ENCODE results near the gene CYP19A1. TPM values are rescaled to one million over a fixed set of nuclear protein-coding genes. Genes with fewer than 3 reads are reported as not detected.

The CYP19A1 gene
- total and polyA plus RNA-seq, 8 donors, result 0.18 to 2.7 (median 0.35) TPM; not detected in 5

DNA sequence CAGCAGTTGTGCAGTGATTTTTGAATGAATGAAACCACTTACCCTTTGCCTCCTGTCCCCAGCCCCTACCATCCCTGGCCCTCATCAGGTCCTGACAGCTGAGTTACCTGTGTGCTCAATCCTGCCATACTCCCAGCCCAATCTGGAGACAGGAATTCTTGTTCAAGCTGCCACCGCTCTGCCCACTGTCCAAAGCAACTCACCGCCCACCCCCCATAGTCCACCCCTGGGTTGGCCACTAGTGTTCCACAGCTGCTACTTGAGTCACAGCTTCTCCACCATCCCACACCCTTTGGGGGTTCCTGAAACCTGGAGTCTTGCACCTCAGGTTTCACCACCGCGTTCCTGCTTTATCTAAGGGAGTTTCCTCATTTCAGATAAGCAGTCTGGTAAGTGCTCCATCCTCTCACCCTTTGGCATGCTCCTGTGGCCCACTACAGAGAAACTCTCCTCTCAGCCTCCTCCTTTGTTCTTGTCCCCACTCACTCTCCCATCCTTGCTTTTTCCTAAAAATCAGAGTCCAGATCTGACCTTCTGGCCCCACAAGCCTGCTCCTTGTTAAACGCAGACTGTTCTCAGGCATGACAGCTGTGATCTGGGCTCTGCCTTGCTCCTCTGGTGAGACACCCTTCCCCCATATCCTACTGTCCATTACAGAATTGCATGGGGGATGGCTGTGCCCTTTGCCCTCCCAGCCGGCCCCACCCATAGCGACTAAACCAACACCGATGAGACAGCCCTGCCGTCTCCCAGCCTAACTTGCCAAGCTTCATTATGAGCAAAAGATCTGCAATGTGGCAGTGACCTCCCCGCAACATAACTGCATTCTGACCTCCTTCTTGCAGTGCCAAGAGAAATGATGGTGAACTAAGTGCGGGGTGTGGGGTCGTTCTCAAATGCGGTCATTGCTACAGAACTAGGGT, 50.0 kb downstream of the CYP19A1 start:
- Histone ChIP-seq H3K27me3 (no peaks in the 10 kb centered on the region), H3K9me3 (no peaks in the 10 kb centered on the region), H3K36me3 (no peaks in the 10 kb centered on the region), H3K4me1 (peaks cover 0 to 7% (median 0%) of the 10 kb centered on the region in 4 donors), H3K27ac (no peak overlapping the region), H3K4me3 (no peak overlapping the region)
- 65 to 80% (median 72%) methylated on average over 13 of the region's 13 CpGs for WGBS, 5 donors
- DNase-seq, result no peak
- intact Hi-C loops (cut with DNase I; ENCODE audit: low total_unique reads), result loop anchor here (5.0 kb wide), 1 partner anchor 94 kb away; no protein-coding TSS in a partner anchor
- TF ChIP-seq POLR2AphosphoS5 (IDR thresholded peaks at IDR 0.05) (no peak), POLR2A (IDR thresholded peaks at IDR 0.05) (no peak)
- TF ChIP-seq, protein P1, sequence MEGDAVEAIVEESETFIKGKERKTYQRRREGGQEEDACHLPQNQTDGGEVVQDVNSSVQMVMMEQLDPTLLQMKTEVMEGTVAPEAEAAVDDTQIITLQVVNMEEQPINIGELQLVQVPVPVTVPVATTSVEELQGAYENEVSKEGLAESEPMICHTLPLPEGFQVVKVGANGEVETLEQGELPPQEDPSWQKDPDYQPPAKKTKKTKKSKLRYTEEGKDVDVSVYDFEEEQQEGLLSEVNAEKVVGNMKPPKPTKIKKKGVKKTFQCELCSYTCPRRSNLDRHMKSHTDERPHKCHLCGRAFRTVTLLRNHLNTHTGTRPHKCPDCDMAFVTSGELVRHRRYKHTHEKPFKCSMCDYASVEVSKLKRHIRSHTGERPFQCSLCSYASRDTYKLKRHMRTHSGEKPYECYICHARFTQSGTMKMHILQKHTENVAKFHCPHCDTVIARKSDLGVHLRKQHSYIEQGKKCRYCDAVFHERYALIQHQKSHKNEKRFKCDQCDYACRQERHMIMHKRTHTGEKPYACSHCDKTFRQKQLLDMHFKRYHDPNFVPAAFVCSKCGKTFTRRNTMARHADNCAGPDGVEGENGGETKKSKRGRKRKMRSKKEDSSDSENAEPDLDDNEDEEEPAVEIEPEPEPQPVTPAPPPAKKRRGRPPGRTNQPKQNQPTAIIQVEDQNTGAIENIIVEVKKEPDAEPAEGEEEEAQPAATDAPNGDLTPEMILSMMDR (IDR thresholded peaks at IDR 0.05), result no peak

DNA sequence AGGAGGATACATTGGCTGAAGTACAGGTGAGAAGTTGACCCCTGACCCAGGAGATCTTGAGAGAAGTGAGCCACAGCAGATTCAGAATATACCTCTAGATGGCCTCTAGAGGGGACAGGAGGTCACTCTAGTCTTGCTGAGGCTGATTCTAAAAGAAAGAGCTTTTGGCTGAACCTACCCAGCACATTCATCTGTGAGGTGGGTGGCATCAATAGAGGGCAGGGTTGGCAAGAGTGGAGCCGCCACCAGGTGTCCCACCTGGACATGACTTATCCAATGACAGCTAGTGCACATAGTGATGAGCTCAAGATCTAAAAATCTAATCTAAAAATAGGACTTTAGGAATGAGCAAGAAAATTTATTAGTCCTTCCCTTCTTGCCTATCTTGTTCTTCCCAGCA, 51.6 kb downstream of the CYP19A1 start:
- intact Hi-C loops (cut with DNase I; ENCODE audit: low total_unique reads), result loop anchor here (5.0 kb wide), 1 partner anchor 95 kb away; no protein-coding TSS in a partner anchor
- TF ChIP-seq EP300 (IDR thresholded peaks at IDR 0.05) (no peak), POLR2AphosphoS5 (IDR thresholded peaks at IDR 0.05) (no peak), POLR2A (IDR thresholded peaks at IDR 0.05) (no peak)
- TF ChIP-seq, protein P1 (IDR thresholded peaks at IDR 0.05), result no peak
- H3K4me3 ChIP-seq, result no peak overlapping the region
- no peaks in the 10 kb centered on the region for H3K9me3 ChIP-seq
- peaks cover 0 to 8% (median 0%) of the 10 kb centered on the region in 4 donors for H3K4me1 ChIP-seq
- H3K27me3 ChIP-seq, result no peaks in the 10 kb centered on the region
- no peak overlapping the region for H3K27ac ChIP-seq
- no peak for DNase-seq
- no peaks in the 10 kb centered on the region for H3K36me3 ChIP-seq
- WGBS, 5 donors, result 89 to 96% (median 94%) methylated on average over 1 of the region's 1 CpG

DNA sequence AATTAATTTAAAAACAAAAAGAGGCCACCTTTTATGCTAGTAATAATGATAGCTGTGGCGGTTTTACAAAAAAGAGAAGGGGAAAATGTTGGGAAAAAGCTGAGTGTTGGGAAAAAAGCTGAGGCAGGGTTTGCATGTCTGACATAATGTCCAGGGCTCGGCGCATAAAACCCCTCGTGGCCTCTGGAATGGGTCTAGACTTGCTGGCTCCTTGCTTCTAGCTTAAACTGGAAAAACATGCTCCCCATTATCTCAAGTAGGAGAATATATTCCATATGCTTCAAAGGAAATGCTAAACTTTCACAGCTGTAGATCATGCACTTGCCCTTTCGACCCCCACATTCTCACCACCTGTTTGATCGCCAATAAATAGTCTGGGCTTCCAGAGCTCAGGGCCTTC, 53.0 kb downstream of the CYP19A1 start:
- Histone ChIP-seq H3K4me3 (no peak overlapping the region), H3K36me3 (no peaks in the 10 kb centered on the region), H3K9me3 (no peaks in the 10 kb centered on the region), H3K27ac (no peak overlapping the region), H3K4me1 (peaks cover 0 to 16% (median 0%) of the 10 kb centered on the region in 4 donors), H3K27me3 (no peaks in the 10 kb centered on the region)
- 87 to 92% (median 91%) methylated on average over 6 of the region's 6 CpGs for WGBS, 5 donors
- no peak for DNase-seq
- intact Hi-C loops (cut with DNase I; ENCODE audit: low total_unique reads), result loop anchor here (5.0 kb wide), 1 partner anchor 97 kb away; no protein-coding TSS in a partner anchor
- TF ChIP-seq, protein P1 (IDR thresholded peaks at IDR 0.05), result no peak
- no peak for TF ChIP-seq POLR2AphosphoS5 (IDR thresholded peaks at IDR 0.05)
- TF ChIP-seq POLR2A (IDR thresholded peaks at IDR 0.05), result no peak
- no peak for TF ChIP-seq EP300 (IDR thresholded peaks at IDR 0.05)

DNA sequence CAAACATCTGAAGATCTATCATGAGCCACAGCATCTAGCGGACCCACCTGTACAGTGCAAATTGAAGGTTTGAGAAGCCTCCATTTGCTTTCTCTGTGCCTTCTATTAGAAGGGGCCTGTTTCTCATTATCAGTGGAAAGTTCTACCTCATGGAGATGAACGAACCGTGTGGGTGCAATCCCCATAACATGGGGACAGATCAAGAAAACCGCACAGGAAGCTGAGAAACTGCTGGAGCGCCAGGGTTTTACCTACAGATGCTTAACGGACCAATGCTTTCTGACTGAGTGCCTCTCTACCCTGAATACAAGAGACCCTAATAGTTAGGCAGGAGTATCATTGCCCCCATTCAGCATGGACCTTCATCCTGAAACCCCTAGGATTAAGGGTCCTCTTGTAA, 53.5 kb downstream of the CYP19A1 start:
- 88 to 94% (median 89%) methylated on average over 6 of the region's 6 CpGs for WGBS, 5 donors
- H3K27me3 ChIP-seq, result no peaks in the 10 kb centered on the region
- H3K36me3 ChIP-seq, result no peaks in the 10 kb centered on the region
- no peak overlapping the region for H3K27ac ChIP-seq
- DNase-seq, result no peak
- intact Hi-C loops (cut with DNase I; ENCODE audit: low total_unique reads), result loop anchor here (5.0 kb wide), 1 partner anchor 97 kb away; no protein-coding TSS in a partner anchor
- H3K9me3 ChIP-seq, result no peaks in the 10 kb centered on the region
- H3K4me1 ChIP-seq, result peaks cover 0 to 16% (median 0%) of the 10 kb centered on the region in 4 donors
- H3K4me3 ChIP-seq, result no peak overlapping the region
- no peak for TF ChIP-seq EP300 (IDR thresholded peaks at IDR 0.05)
- TF ChIP-seq POLR2AphosphoS5 (IDR thresholded peaks at IDR 0.05), result no peak
- TF ChIP-seq, protein P1 (IDR thresholded peaks at IDR 0.05), result no peak
- no peak for TF ChIP-seq POLR2A (IDR thresholded peaks at IDR 0.05)
